Umbilical cord (tissue), 2 donors: Measurements from ENCODE around the gene ANGPTL8. TPM values are rescaled to one million over a fixed set of nuclear protein-coding genes. Genes with fewer than 3 reads are reported as not detected.
A peak's percentile ranks its signal among the peaks of the same experiment; 100 is the strongest.

ENCODE experiments used
- DNase-seq: peaks from one replicate; pipeline ENCODE4 v3.0.0-alpha.2; 2015; ENCODE audit warnings: low spot score
- total RNA-seq: library from RNA; depleted of rRNA; stranded (reverse); fragments of >200 nt; gene quantifications from one replicate; pipeline ENCODE4 v1.2.3, GENCODE V29; 2014; ENCODE audit warnings: low replicate concordance; ENCODE audit not compliant: insufficient read depth

ANGPTL8 gene
- total RNA-seq, 1 donor from 2014 or later: not detected

GRCh38 chr19:11203194-11204075, 36.0 kb upstream of the ANGPTL8 start:
- peak; percentile 94 for DNase-seq

GRCh38 chr19:11204076-11204602, 35.3 kb upstream of the ANGPTL8 start:
- DNase-seq: no peak

GRCh38 chr19:11204943-11205349, 34.5 kb upstream of the ANGPTL8 start:
- DNase-seq: no peak

- DNase-seq: no peak
Observed at GRCh38 chr19:11205939-11206570, 33.4 kb upstream of the ANGPTL8 start.

- DNase-seq: no peak
Observed at GRCh38 chr19:11208561-11209471, 30.6 kb upstream of the ANGPTL8 start.

- no peak for DNase-seq
Observed at GRCh38 chr19:11209839-11210655, 29.4 kb upstream of the ANGPTL8 start.

GRCh38 chr19:11210656-11210928, 28.8 kb upstream of the ANGPTL8 start:
- no peak for DNase-seq

GRCh38 chr19:11214387-11214786, 25.0 kb upstream of the ANGPTL8 start:
- no peak for DNase-seq

GRCh38 chr19:11221082-11221598, 18.3 kb upstream of the ANGPTL8 start:
- no peak for DNase-seq

- DNase-seq: no peak
Observed at GRCh38 chr19:11223200-11223599, 16.2 kb upstream of the ANGPTL8 start.

GRCh38 chr19:11224429-11224828, 15.0 kb upstream of the ANGPTL8 start:
- no peak for DNase-seq

- no peak for DNase-seq
Observed at GRCh38 chr19:11225172-11225571, 14.2 kb upstream of the ANGPTL8 start.

GRCh38 chr19:11225815-11226214, 13.6 kb upstream of the ANGPTL8 start:
- DNase-seq: no peak

- DNase-seq: no peak
Observed at GRCh38 chr19:11226716-11227166, 12.7 kb upstream of the ANGPTL8 start.

- no peak for DNase-seq
Observed at GRCh38 chr19:11227195-11227886, 12.1 kb upstream of the ANGPTL8 start.

- no peak for DNase-seq
Observed at GRCh38 chr19:11230621-11231386, 8.6 kb upstream of the ANGPTL8 start.

GRCh38 chr19:11232555-11232954, 6.9 kb upstream of the ANGPTL8 start:
- no peak for DNase-seq

GRCh38 chr19:11233073-11233472, 6.3 kb upstream of the ANGPTL8 start:
- no peak for DNase-seq

- no peak for DNase-seq
Observed at GRCh38 chr19:11234486-11235075, 4.8 kb upstream of the ANGPTL8 start.
